ENCODE data around the gene HLA-B.
"Not testable (repeated sequence)": the region's sequence is repeated elsewhere in the genome, so short reads cannot be mapped to it uniquely, and the experiment has no call there.

HLA-B gene

GRCh38 chr6:31383149-31383548 lies 26.2 kb upstream of the HLA-B start:
- no peak for DNase-seq (ENCODE audit: low read depth)

DNA sequence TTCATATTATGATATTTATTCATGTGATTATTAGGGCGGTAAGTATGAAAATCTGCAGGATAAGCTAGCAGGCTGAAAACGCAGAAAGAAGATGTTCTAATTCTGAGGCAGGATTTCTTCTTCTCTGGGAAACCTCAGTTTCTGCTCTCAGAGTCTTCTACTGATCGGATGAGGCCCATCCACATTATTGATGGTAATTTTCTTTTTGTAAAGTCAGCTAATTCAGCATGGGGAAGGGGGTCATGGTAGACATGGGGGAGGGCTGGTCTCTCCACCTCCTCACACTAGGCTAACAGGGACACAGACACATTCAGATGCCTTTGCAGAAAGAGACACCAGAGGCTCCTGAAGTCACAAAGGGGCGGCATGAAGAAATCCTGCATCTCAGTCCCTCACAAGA lies 24.7 kb upstream of the HLA-B start:
- DNase-seq (ENCODE audit: low read depth) = no peak

DNA sequence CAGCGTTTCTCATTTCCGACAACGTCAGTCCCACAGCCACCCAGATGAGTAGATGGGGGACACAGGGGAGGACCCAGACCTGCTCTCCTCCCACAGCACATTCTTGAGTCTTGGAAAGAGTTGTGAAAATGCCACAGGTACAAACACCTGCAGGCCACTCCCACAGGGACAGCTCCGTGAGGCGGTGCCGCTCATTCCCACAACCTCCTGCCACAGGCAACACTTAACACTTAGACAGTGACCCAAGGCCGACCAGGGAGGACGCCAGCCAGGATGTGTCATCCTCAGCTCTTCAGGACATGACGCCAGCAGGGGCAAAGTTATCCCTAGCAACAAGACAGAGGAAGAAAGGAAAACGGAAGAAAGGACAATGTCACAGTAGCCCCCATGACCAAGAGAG lies 22.9 kb upstream of the HLA-B start:
- no peak for DNase-seq (ENCODE audit: low read depth)

- no peak for DNase-seq (ENCODE audit: low read depth)
These were observed 21.7 kb upstream of the HLA-B start for GRCh38 chr6:31378721-31379103.

DNA sequence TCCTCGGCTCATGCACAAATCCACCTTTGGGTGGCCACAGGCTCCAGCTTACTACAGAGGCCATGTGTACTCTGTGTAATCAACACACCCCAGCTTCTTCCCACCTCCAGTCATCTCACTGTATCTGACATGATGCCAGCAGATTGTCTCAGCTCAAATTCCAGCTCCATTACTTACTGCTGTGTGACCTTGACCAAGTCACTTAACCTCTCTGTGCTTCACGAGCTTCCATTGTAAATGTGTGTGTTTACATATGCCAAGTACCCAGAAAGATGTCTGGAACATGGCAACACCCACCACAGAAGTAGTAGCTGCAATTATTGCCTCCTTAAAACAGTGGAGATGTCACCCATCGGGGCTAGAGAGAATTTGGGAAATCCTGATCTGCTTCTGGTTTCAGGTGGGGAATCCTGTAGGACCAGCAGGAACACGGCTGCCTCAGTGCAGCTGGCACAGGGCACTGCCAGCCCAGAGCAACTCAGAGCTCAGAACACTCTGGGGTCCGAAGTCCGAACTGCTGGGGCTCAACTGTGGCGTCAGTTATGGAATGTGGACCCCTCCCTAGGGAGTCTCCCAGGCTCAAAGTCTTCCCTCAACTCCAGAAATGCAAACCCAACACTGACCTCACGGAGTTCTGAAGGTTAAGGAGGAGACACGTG lies 21.2 kb upstream of the HLA-B start:
- DNase-seq (ENCODE audit: low read depth) = no peak

- no peak for DNase-seq (ENCODE audit: low read depth)
These were observed 20.1 kb upstream of the HLA-B start for GRCh38 chr6:31377029-31377428.

GRCh38 chr6:31375699-31376098 lies 18.7 kb upstream of the HLA-B start:
- DNase-seq (ENCODE audit: low read depth) = no peak

- not testable (repeated sequence) for DNase-seq (ENCODE audit: low read depth)
These were observed 17.1 kb upstream of the HLA-B start for GRCh38 chr6:31374118-31374517.

DNA sequence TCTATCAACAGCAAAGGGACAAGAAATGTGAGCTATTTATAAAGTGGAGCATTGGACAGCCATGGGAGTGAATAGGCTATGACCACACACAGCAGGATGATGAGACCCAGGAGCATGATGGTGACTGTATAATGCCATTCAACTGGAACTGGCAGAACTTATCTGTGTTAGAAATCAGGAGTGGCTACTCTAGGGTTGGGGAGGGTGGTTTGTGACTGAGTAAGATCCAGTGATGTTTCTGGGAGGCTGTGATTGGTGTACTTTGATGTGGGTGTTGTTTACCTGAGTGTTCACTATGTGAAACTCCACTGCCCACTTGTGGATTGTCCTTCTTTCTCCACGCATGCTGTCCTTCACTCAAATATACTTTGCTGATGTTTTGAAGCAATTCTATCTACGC lies 11.5 kb upstream of the HLA-B start:
- no peak for DNase-seq (ENCODE audit: low read depth)

DNA sequence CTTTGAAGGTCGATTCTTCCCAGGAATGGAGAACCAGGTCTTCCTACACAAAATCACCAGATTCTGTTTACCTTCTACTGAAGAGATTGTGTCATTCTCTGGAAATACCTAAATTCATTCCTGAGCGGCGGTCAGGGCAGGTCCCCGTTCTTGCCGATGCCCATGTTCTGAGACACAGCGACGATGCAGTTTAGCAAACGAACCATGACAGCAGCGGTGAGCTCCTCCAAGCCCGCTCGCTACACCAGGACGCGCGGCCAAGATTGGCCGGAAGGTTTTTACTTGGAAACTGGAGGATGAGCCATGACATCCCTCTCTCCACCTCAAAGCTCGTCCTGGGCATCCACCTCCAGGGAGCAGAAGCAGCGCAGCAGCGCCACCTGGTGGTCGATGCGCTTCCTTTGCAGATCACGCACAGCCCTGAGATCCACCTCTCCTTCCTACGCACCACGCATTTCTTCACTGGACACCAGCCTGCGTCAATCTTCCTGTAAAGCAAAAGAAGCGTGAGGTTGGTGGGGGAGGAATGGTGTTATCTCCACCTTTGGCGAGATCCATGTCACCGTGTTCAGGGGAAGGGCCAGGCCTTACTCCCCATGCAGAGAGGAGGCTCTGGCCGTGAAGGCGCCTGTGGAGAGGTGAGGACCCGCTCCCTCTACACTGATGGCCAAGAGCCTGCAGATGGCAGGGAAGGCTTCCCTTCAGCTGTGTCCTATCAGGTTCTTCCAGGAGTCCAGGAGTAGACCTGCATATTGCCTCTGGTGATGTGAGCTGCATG lies 9.9 kb upstream of the HLA-B start:
- DNase-seq (ENCODE audit: low read depth) = peak; percentile 94

- DNase-seq (ENCODE audit: low read depth) = no peak
These were observed 8.9 kb upstream of the HLA-B start for GRCh38 chr6:31365864-31366263.

DNA sequence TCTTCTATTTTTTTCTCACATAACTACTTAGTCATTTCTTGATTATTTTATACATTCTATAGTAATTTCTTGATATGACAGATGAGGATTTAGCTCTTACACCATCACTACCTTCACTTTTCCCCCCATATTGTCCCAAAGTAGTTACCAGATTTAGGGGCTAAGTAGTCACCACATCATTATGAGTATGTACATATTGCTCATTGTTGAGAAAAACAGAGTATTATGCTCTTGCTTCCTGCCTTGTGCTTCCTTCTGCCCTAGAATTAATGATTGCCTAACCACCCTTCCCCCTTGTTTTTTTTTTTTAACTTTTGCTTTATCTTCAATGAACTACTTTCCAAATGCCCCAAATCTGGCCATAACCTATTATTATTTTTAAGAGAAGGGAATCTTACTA lies 6.8 kb upstream of the HLA-B start:
- no peak for DNase-seq (ENCODE audit: low read depth)

DNA sequence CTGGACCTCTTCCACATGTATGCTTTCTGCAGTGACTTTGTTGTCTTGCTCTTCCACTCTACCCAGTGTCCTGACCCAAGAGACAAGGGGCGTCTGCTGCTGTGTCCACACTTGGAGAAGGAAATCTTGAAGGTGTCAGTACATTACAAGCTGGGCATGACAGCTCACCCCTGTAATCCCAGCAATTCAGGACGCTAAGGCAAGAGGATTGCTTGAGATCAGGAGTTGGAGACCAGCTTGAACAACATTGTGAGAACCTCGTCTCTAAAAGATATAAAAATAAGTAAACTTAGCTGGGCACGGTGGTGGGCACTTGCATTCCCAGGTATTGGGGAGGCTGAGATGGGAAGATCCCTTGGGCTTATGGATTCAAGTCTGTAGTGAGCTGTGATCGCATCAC lies 5.8 kb upstream of the HLA-B start:
- DNase-seq (ENCODE audit: low read depth) = no peak

- no peak for DNase-seq (ENCODE audit: low read depth)
These were observed 2.6 kb upstream of the HLA-B start for GRCh38 chr6:31359581-31359980.

DNA sequence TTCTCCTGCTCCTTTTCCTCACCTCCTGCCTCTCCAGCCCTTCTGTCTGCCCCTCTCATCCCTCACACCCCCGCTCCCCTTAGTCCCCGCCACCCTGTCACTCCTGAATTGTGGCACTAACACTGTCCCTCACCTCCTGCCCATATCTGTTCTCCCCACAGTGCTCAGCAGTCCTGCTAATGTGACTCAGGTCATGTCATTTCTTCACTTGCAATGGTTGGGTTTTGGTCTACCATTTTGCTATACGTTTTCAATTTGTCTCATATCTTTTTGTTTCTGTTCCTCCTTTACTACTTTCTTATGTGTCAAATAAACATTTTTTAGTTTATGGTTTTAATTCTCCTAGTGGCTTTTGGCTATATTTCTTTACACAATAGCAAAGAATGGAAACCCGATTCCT lies 1.3 kb upstream of the HLA-B start:
- DNase-seq (ENCODE audit: low read depth) = no peak

- no peak for DNase-seq (ENCODE audit: low read depth)
These were observed 907 bp upstream of the HLA-B start for GRCh38 chr6:31357886-31358285.

DNA sequence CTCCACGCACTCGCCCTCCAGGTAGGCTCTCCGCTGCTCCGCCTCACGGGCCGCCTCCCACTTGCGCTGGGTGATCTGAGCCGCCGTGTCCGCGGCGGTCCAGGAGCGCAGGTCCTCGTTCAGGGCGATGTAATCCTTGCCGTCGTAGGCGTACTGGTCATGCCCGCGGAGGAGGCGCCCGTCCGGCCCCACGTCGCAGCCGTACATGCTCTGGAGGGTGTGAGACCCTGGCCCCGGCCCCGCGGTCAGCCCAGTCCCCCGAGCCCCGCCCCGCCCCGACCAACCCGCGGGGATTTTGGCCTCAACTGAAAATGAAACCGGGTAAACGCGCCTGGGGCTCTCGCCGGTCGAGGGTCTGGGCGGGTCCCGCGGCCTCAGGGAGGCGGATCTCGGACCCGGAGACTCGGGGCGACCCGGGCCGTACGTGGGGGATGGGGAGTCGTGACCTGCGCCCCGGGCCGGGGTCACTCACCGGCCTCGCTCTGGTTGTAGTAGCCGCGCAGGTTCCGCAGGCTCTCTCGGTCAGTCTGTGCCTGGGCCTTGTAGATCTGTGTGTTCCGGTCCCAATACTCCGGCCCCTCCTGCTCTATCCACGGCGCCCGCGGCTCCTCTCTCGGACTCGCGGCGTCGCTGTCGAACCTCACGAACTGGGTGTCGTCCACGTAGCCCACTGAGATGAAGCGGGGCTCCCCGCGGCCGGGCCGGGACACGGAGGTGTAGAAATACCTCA lies 598 bp downstream of the HLA-B start:
- DNase-seq (ENCODE audit: low read depth) = no peak

- DNase-seq (ENCODE audit: low read depth) = no peak
These were observed 1.4 kb downstream of the HLA-B start for GRCh38 chr6:31355583-31355948.

- DNase-seq (ENCODE audit: low read depth) = no peak
These were observed 2.0 kb downstream of the HLA-B start for GRCh38 chr6:31354864-31355582.

DNA sequence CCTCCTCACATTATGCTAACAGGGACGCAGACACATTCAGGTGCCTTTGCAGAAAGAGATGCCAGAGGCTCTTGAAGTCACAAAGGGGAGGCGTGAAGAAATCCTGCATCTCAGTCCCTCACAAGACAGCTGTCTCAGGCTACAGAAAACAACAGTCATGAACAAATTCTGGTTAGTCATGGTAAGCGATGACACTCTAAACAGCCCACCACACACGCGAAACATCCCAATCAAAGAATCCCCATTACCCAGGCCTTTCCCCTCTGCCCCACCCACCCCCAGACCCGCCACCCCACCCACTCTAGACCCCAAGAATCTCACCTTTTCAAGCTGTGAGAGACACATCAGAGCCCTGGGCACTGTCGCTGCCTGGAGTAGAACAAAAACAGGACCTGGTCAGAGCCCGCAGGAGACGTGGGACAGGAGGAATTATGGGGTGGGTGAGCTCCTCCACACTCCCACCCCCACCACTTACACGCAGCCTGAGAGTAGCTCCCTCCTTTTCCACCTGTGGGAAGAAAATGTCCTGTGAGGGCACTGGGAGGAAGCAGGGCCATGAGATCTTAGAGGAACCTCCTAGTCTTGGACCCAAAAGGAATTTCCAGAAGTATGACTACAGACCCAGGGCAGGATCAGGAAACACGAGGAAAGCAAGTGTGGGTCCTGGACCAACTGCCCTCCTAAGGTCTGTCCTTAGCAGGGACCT lies 2.7 kb downstream of the HLA-B start:
- DNase-seq (ENCODE audit: low read depth) = no peak

DNA sequence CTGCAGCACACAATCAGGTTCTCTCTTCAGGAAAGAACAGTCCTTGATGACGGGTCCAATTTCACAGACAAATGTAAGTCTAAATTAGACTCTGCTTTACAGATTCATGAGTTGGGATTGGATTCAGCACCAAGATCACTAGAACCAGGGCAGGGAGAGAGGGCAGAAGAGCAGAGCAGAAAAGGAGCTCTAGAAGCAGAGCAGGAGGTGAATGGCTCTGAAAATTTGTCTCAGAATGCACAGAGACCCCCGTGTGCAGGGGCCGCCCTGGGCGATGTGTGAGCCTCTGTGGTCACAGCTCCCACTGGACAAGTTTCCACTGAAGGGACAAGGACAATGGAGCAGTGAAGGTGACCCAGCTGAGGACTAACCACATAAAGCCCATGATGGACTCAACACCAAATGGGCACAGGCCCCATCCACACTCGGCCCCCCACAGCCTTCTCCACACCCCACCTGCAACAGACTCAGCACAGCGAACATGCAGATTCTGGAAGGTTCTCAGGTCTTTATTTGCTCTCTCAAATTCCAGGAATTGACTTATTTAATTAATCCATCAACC lies 3.5 kb downstream of the HLA-B start:
- no peak for DNase-seq (ENCODE audit: low read depth)
